ENCODE measurements around the gene EEF1AKMT1.

EEF1AKMT1 gene

DNA sequence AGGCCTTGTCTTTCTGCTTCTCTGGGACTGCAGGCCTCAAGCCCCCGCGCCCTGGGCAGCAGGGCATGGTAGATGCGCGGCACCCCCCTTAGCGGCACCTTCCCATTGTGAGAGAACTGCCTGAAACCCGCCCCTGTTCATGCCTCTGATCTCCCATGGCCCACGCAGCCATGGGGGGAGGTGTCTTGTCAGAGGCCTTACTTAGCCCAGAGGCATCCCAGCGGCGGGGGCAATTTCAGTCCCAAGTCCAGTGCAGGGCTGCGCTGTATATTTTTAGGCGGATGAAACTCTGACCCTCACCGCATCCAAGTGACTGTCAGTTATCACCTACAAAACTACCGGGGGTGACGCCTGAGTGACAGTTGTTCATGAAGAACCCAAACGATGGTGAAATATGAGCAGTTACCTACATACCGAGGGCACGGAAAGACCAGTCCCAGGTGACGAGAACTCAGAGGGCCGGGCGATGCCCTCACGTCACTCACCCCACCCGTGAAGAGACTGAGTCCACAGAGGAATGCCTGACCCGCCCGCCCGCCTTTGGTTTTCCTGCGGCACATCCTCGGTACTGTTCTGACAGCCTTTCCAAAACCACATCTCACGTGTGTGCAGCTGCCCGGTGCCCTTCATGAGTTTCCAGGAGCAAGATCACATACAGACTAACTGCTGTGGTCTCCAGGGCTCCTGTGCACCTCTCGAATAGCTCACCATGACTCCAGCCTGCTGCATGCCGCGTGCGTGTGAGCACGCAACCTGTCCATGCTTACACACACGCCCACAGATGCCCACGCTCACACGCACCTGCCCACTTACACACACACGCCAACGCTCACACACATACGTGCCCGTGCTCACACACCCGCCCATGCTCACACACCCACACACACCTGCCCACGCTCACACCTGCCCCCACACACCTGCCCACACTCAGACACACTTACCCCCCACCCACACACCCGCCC, 55.9 kb downstream of the EEF1AKMT1 start:
- DNase-seq, result no peak

DNA sequence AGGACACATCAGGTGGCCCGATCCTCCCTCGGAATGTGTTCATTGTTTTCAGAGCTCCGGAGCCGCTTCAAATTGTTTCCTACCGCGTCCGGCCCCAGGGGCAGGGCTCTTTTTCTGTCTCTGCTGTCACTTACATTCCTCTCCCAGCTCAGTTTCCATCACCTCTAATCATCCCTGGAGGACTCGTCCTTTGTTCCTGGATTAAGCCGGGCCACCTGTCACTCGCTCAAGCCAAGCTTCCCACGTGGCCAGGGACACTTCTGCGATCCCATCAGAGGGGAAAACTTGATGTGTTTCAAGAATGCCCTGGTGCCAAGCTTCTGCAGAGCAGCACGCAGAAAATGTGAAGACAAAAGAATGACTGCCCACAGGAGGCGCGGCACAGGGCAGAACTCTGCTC, 56.8 kb downstream of the EEF1AKMT1 start:
- DNase-seq, result no peak

DNA sequence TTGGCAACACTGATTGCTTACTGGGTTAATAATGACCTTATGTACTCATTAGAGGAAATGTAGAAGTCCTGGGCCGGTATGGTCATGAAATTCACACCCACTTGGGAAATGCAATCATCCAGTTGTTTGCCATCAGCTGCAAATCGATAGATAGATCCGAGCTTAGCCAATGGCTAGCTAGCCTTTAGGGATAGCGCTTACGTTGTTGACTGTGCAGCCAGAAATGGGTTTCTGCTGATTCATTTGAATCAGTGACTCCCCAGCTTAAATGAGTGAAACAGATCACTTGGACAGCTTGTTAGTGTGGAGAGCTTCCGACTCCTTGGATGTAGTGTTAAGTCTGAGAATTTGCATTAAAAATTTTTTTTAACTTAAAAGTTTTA, 58.4 kb downstream of the EEF1AKMT1 start:
- DNase-seq, result no peak

DNA sequence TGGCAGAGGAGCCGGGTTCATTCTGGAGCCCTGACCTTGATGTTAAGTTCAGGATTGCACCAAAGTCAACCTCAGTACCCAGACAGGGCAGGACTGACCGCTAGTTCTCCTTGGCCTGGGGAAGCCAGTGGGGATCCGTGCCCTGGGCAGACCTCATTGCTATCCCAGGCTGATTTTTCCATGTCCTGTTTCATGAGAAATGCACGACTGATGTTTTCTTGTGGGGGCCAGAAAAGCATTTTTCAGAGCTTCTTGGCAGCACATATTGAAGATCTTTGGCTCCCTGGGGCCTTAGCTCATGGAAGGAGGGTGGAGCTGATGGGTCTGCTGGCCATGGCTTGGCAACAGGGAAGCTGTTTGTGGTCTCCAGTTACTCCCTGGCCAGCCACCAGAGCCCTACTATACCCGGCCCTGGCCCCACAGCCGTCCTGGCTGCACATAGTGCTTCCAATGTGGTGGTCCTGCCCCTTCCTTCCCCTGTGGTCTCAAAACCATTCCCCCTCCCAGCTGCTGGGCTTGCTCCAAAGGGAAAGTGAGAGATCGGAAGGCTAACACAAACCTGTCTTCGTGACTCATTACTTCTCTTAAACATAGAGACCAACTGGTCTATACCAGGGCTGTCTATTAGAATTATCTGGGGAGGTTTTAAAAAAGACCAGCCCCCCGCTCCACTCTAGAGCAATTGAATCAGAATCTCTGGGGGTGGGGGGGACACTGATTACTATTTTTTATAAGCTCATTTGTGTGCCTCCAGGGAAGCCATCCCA, 59.0 kb downstream of the EEF1AKMT1 start:
- no peak for DNase-seq

DNA sequence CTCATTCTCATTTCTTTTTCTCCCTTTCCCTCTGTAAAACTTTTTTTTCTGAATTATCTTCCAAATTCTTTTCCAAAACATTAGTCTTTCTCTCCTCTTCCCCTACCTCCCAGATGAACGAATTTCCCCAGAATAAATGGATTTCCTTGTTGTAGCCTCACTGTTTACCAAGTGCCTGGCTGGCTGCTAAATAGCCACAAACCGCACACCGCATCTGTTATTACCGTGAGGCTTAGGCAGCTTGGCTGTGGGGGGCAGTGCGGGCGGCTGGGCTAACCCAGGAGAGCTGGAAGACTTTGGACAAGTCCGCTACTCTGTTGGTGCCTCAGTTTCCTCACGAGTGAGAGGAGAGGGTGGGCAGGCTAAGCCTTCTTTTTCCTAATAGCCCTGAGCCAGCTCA, 59.6 kb downstream of the EEF1AKMT1 start:
- no peak for DNase-seq

DNA sequence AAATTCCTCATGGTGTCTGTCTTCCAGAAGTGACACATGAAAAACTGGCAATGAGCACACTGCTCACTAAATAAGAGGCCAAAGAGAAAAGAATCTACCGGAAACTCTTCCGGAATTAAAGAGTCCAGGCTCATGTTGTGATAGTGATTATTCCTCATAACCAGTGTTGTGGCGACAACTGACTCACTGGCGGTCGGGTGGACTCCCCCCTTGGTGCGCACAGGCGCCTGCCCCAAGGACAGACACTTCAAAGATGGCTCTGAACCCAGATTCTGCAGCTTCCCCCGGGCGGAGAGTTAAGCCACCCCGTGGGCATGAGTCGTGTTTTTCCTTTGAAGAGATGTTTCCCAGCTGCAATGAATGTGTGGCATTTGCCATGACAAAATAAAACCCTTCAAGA, 60.0 kb downstream of the EEF1AKMT1 start:
- no peak for DNase-seq

DNA sequence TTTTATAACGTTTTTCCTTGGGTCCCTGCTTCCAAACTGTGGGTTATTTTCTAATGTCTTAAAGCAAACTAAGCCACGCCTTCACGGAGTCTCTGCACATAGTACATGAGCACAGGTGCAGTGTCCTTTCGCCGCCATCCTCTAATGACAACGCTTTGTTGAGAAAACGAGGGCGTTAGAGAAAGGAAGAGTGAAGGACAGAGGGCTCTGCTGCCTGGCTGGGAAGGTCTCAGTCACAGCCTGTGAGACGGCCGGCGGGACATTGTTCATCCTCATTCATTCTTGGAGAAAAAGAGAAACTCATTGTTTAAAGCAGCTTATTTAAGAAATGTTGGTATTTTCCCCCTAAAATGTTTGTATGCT, 60.8 kb downstream of the EEF1AKMT1 start:
- DNase-seq, result no peak

DNA sequence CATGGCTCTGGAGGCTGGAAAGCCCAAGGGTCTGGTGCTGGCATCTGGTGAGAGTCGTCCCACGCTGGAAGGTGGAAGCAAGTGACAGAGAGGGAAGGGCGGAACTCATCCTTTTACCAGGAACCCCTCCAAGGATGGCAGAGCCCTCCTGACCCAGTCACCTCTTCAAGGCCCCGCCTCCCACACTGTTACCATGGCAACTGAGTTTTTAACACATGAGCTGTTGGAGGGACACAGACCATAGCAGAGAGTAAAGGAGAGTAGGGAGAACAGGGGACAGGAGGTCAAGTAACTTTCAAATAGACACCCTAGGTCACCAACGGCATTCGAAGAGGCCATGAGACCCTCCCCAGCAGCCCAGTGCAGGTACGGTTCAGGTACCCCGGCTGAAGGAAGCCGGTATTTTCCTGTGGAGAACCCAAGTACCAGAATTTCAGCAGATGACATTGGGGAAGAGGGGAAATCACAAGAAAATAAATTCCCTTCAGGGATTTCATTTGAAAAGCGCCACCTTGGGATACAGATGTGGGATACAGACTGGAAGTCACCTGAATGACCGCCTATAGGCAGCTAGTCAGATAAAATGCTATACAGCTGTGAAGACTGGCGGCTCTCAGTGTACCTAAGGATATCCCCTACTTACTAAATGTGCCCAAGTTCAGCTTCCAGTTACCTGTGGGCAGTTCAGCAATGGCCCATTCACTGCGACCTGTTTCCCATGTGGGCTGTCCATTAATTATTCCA, 62.3 kb downstream of the EEF1AKMT1 start:
- no peak for DNase-seq

DNA sequence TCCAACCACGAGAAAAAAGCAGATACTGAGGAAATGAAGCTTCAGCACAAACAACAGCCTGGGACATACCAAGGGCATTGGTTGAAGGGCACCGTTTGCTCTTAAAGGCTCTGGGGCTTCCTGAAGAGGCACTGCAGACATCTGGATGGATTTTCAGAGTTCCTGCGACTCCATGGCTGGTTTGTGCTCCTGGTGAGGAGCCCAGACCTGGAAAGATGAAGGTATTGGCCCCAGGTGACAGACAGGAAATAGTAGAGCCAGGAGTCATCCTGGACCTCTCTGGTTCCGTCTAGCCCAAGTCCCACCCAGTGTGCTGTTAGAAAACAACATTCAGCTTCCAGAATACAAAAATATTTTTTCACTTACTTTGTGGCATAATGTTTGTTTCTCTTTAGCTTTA, 64.0 kb downstream of the EEF1AKMT1 start:
- DNase-seq, result no peak

DNA sequence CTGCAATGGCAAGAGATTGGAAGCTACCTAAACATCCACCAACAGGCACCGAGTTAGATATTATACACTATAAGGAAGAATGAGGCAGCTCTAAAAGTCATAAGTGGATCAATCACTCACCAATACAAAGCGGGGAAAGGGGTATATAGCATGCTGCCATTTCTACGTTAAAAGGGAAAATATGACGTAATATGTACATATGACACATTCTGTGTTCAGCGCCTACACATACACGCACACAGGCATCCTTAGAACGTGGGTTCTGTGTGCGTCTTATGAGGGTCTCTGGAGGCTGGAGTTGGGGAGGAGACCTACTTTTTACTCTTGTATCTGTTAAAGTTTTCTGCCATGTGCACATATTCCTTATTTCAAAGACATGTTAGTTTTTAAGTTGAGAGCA, 64.4 kb downstream of the EEF1AKMT1 start:
- DNase-seq, result no peak

DNA sequence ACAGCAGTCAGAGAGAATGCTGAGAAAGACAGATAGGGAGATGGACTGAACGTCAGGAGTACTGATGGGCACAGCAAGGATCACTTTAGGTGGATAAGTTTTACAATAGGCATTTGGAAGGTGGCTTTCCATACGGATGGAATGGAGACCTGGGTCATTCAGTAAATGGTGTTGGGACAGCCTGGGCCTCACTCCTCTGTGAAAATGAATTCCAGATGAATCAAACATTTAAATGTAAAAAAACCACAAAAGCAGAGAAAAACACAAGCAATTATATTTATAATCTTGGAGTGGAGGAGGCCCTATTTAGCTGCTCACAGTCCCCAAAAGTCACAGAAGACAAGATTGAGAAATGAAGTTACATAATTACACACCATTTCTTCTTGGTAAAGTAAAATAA, 65.5 kb downstream of the EEF1AKMT1 start:
- no peak for DNase-seq

DNA sequence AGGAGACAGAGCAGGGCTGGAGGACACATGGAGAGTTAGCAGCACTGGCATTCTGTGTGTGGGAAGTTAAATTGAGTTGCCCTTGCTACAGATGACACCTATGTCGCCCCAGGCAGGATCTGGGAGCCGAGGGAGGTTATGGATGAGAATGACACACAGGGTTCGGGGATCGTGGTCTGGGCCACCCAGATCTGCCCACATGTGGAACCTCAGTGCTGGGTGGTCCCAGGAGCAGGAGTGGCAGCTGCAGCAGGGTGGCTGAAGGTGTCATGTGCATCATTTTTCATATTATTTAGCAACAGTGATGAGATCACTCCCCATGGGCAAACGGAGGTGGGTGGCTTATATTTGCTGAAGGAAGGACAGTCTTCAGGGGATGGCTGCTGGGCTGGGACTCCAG, 67.1 kb downstream of the EEF1AKMT1 start:
- no peak for DNase-seq

DNA sequence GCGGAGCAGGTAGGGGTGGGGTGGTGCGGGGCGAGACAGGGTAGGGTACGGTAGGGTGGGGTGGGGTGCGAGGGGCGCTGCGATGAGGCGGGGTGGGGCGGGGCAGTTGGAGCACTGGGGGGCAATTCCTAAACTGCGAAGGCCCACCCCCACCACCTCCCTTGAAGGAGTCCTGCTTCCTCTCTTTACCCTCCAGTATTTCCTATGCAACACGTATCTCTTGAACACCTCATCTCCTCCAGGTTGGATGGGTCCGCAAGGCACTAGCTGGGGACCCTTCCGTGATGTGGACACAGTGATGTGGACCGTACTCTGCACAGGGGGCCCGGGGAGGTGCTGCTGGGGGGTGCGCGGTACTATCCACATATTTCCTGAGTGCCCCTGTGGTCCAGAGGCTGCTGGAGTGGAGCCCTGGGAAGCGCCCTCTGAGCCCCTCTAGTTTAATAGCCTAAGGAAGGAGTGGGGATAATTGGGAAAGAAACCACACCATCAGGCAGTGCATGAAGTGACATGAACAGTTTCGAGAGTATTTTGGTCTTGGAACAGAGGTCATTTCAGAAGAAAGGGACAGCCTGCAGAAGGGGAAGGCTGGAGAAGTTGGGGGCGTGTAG, 69.2 kb downstream of the EEF1AKMT1 start:
- no peak for DNase-seq

DNA sequence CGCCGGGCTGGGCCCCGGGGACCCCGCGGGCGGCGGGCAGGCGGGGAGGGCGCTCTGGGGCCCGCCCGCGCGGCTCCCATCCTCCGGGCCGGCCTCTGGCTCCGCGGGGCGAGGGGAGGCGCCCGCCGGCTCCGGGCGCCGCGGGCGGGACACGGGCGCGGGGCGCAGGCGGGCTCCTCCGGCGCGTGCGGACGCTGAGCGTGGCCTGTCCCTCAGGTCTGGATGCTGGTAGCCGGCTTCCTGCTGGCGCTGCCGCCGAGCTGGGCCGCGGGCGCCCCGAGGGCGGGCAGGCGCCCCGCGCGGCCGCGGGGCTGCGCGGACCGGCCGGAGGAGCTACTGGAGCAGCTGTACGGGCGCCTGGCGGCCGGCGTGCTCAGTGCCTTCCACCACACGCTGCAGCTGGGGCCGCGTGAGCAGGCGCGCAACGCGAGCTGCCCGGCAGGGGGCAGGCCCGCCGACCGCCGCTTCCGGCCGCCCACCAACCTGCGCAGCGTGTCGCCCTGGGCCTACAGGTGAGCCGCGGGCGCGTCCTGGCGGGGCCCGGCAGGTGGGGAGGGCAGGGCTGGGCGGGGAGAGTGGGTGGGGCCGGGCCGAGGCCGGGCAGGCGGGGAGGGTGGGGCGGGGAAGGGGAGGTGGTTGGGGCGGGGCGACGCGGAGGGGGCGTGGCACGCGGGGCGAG, 69.8 kb downstream of the EEF1AKMT1 start:
- peak; percentile 21 to 25 for DNase-seq

DNA sequence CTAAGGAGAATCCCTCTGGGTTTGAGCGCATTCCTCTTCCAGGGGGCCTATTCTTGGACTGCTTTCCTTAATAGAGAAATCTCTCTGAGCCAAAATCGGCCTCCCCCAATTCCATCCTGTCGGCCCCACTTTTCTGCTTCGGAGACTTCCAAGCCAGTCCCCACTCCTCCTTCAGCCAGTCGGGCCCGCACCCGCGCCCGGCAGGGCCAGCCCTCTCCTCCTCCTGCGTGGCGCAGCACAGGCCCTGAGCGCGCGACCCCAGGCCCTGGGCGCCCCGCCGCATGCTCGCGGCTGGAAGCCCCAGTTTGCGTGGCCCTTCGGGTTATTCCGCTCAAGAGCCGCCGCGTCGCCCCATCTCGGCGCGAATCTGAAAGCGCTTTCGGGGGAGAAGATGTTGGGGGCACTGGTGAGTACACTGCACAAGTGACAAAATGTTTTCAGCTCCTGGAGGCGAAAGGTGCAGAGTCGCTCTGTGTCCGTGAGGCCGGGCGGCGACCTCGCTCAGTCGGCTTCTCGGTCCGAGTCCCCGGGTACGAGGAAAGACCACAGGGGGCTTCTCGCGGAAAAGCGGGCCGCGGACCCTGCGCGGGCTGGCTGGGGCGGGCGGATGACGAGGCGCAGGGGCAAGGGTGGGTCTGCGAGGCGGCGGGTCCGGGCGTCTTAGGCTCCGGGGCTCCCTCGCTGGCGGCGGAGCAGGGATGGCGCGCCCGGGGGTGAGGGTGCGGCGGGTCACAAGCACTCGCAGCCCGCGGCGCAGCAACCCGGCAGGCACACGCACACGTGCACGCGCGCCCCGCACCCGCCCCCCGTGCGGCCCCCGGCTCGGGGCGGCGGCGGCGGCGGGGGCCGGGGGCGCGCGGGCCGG, 70.6 kb downstream of the EEF1AKMT1 start, which contains the start of gene IL17D:
TSS of gene IL17D (plus strand) at position 785 of the 865 bp plus-strand sequence. CDS start 303 bp downstream, outside the sequence.
- no peak for DNase-seq

DNA sequence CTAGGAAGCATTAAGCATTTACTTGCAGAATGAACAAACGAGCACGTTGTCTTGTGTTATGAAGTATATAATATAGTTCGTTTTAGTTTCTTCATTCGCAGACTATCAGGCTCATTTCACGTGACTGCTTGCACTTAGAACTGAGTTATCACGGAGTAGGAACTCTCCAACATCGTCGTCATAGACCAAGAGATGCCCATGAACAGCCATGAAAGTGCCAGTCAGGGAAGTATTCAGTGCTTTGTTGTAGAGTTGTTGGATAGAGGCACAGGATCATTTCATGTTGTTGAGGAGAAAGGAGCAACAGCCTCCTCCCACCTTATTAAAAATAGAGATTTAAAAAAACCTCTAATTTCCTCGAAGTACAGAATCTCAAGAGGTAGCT, 71.2 kb downstream of the EEF1AKMT1 start:
- no peak for DNase-seq

DNA sequence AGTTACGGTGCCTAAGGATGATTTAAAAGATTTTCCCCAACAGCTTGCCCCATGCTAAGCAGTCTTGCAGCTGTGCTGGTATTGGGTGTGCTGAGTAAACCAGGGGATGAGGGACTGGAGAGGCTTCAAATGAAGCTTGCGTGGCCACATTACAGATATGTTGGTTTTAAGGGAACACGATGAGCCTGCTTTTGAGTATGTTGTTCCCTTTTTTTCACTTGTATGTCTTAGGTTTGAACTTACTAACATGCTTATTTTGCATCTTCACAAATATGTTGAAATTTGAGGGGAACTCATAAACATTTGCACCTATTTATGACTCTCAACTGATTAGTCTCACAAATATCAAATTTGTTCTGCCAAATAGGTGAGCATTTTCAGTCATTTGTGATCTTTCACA, 72.3 kb downstream of the EEF1AKMT1 start:
- DNase-seq, result no peak

DNA sequence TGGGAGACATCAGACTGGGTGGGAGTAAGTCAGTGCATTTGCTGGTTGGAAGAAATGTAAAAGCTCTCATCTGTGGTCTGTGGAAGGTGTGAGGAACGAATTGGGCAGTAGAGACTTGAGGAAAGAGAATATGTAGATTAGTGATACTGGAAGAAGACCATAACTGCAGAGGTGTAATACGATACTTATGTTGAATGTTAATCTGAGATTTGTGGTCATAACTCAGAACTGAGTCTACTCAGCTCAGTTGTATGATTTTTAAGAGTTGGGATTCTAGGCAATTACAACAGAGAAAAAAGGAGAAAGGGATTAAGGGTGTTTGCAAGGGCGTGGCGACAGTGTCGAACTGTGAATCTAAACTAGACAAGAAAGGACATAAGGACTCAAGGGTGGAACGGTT, 73.5 kb downstream of the EEF1AKMT1 start:
- no peak for DNase-seq

DNA sequence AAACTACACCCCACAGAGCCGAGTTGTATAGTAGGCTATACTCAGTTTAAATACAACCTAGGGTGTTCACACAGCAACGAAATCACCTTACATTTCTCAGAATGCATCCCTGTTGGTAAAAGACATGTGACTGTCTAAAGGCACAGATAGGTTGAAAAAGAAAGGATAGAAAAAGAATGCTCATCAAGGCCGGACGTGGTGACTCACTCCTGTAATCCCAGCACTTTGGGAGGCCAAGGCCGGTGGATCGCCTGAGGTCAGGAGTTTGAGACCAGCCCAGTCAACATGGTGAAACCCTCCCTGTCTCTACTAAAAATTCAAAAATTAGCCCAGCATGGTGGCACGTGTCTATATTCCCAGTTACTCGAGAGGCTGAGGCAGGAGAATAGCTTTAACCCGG, 74.0 kb downstream of the EEF1AKMT1 start:
- DNase-seq, result no peak

DNA sequence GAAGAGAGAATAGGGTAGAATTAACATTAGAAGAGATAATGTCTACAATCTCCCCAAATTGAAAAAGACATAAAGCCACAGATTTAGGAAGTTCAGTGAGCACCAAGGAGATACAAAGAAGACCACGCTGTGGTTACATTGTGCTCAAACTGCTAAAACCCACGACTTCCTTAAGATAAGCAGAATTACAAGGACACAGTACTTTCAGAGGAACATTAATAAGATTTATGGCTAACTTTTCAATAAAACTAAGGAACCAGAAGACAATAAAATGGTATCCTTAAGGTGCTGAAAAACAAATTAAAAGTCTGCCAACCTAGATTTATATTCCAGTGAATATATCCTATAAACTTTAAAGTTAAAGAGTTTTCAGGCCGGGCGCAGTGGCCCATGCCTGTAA, 77.7 kb downstream of the EEF1AKMT1 start:
- peak in 1 of 2 donors; percentile 16 for DNase-seq

DNA sequence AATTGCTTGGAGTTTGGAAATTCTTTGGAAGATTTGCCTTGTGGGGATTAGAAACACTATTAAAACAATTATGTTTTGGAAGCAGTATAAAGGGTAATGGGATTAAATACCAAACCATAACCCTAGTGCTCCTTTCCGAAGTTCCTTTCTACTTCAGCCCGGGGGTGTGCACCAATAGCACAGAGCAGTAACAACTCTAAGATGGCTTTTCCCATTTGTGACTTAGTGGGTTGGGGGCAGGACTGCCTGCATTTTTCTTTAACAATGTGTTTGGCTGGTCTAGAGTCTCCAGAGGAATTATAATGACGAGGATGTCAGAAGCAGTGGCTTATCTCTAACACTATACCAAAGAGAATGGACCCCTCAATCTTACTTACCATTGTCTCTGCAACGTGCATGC, 82.1 kb downstream of the EEF1AKMT1 start:
- DNase-seq, result no peak

All from bone marrow (tissue), 2 donors.